Islet of Langerhans (tissue), 1 donor: ENCODE measurements around the gene TRIOBP.

Experiments used
- FAIRE-seq: peaks from one replicate; lab custom pipeline; 2011; peaks lifted over from hg19 to GRCh38; lab: Jason Lieb, UNC

TRIOBP gene

GRCh38 chr22:37664249-37665101 is 32.4 kb upstream of the TRIOBP start:
- no peak for FAIRE-seq

DNA sequence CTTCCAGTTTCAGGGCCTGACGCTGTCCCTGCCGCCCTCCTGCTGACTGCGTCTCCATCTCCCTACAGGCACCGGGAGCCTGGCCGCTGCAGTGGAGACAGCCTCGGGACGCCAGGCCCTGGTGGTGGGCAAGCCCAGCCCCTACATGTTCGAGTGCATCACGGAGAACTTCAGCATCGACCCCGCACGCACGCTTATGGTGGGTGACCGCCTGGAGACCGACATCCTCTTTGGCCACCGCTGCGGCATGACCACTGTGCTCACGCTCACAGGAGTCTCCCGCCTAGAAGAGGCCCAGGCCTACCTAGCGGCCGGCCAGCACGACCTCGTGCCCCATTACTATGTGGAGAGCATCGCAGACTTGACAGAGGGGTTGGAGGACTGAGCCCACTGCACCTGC is 31.4 kb upstream of the TRIOBP start:
- no peak for FAIRE-seq

GRCh38 chr22:37669586-37669985 is 27.3 kb upstream of the TRIOBP start:
- no peak for FAIRE-seq

DNA sequence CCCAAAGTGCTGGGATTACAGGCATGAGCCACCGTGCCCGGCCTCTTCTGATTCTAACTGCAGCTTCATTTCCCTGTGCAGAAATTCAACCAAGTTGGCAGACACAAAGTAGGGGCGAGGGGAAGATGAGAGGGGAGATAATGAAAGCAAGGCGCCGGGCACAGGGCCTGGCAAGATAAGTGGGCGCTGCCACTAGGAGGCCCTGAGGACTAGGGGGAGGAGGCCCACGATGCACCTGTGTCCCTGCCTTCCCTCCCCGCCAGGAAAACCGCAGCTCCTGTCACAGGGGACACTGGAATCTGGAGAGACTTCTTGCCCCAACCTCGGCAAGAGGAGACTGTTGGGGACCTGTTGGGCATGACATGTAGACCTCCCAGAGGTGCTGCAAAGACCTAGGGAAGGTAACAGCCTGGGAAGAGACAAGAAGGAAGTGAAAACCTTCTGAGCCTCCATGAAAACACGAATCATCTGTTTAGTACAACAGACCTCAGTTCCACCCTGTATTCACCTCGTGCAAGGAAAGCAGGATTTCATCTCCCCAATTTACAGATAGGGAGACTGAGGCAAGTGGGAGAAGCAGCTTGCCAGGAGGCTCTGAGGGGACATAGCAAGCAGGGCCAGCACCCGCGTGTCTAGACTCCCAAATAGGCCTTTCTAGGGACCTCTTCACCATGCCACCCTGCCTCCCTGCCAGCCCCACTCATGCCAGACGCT is 24.5 kb upstream of the TRIOBP start:
- no peak for FAIRE-seq

GRCh38 chr22:37672920-37673455 is 23.9 kb upstream of the TRIOBP start:
- no peak for FAIRE-seq

DNA sequence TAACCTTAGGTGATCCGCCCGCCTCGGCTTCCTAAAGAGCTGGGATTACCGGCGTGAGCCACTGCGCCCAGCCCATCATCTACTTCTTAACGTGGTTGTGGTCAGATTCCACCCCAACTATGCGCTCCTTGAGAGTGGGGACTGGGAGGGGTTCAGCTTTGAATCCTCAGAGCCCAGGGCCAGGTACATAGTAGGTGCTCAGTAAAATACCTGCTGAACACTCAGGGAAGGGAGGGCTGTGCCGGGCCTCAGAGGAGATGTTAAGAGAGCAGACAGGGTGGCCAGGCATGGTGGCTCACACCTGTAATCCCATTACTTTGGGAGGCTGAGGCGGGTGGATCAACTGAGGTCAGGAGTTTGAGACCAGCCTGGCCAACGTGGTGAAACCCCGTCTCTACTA is 22.6 kb upstream of the TRIOBP start:
- FAIRE-seq, result no peak

GRCh38 chr22:37674951-37675929 is 21.6 kb upstream of the TRIOBP start, which contains the start of gene LGALS1:
Gene LGALS1, plus strand, starts transcription at chr22:37675636. Its CDS starts 67 bp downstream, at chr22:37675703.
- FAIRE-seq, result no peak

GRCh38 chr22:37675930-37676735 is 20.7 kb upstream of the TRIOBP start:
- no peak for FAIRE-seq

- no peak for FAIRE-seq
Observed at GRCh38 chr22:37676736-37677492, 19.9 kb upstream of the TRIOBP start.

- no peak for FAIRE-seq
Observed at GRCh38 chr22:37677493-37677974, 19.3 kb upstream of the TRIOBP start.

DNA sequence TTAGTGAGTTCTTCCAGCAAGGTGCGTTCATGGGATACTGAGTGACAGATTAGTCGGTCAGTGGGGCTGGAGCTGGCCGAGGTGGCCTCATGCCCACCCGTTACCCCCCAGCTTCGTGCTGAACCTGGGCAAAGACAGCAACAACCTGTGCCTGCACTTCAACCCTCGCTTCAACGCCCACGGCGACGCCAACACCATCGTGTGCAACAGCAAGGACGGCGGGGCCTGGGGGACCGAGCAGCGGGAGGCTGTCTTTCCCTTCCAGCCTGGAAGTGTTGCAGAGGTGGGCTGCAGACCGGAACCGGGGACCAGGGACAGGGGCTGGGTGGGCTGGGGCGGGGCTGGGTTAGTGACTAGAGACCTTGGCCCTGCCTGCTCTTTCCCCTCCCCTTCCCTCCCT is 18.5 kb upstream of the TRIOBP start:
- no peak for FAIRE-seq

- FAIRE-seq, result no peak
Observed at GRCh38 chr22:37679670-37680069, 17.2 kb upstream of the TRIOBP start.

GRCh38 chr22:37680191-37680851 is 16.5 kb upstream of the TRIOBP start:
- FAIRE-seq, result no peak

DNA sequence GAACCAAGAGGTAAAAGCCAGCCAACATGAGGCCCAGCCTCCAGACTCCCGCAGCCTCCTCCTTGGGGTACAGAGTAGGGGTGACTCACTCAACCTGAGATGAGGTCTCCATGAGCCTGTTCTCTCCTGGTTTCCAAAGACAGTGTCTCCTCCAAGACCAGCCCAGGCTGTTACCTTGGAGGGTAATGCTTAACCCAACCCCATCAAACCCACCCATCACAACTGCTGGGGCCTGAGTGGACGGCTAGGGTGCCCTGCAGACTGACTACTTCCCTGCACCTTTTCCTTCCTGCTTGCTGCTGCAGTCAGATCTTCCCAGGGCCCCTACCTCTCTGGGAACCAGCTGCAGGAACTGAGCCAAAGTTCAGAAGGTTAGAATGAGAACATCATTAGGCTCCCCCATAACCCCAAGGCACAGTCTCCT is 15.8 kb upstream of the TRIOBP start:
- FAIRE-seq, result no peak

DNA sequence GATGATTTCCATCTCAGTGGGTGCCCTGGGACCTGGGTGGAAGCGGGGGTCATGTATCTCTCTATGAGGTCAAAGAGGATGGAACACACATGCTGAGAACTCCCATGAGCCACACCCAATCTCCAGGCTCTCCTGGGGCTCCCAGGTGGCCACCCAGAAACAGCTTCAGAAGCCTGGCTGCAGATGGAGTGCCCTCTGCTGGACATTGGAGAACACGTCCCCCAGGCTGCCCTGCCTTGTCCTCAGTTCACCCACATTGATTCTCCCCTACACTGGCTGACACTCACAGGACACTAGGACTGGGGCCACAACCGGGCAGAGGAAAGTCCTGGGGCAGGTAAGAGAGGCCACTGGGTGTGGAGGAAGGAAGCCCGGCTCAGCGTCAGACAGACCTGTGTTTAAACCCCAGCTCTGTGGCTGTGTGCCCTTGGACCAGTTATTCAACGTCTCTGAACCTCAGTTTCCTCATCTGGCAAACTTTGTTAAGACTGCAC is 15.2 kb upstream of the TRIOBP start:
- no peak for FAIRE-seq

DNA sequence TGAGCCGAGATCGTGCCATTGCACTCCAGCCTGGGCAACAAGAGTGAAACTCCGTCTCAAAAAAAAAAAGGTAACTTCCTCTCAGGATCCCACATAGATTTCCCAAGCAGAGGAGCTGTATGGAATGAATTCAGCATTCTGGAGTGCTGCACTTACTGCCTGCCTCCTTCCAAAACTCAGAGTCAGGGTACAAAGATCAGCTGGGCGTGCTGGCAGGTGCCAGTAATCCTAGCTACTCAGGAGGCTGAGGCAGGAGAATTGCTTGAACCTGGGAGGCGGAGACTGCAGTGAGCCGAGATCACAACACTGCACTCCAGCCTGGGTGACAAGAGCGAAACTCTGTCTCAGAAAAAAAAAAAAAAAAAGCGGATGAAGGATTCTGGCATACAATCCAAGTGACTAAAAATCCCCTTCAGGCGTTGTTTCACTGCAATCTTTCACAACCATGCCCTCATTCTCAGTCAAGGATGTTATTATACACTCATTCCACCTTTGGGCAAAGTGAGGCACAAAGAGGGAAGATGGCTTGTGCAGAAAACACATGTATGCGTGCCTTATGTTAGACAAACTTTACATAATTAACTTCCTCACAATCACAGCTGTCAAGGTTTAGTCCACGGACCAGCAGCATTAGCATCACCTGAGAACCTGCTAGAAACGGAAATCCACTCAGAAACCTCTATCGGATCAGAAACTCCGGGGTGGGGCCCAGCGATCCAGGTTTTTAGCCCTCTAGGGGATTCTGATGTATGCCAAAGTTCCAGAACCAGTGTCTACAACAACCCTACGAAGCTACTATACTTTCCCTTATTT is 11.8 kb upstream of the TRIOBP start:
- no peak for FAIRE-seq

GRCh38 chr22:37686002-37686982 is 10.6 kb upstream of the TRIOBP start, which contains the start of gene NOL12:
Gene NOL12, plus strand, starts transcription at chr22:37686343. Its CDS starts 50 bp downstream, at chr22:37686393.
- no peak for FAIRE-seq
